SK-N-SH (cell line): Measurements from ENCODE around the gene DCANP1. TPM values are rescaled to one million over a fixed set of nuclear protein-coding genes. Genes with fewer than 3 reads are reported as not detected.

Experiments used
- CTCF ChIA-PET: fragments of 300-600, 350-600 bp; formaldehyde crosslinking; extraction: SDS; loops from one replicate; lab custom pipeline; 2021; lab: Yijun Ruan, JAX
- POLR2A ChIA-PET: fragments of 350-600 bp; sonication (Branson Sonifier 250); formaldehyde crosslinking; extraction: SDS; loops from one replicate; lab custom pipeline; 2020; ENCODE audit warnings: antibody characterized with exemption, inconsistent platforms; lab: Yijun Ruan, JAX
- DNase-seq: peaks from one replicate; pipeline ENCODE4 v3.0.0; 2012
- H2AFZ ChIP-seq: fragments of 200-600 bp; sonication (generic); 2 replicates; pipeline ENCODE4 v1.8.1; 2016; ENCODE audit warnings: antibody characterized with exemption, mild to moderate bottlenecking, low read depth
- H3F3A ChIP-seq: fragments of 200-600 bp; sonication (generic); replicated peaks from 2 replicates; pipeline ENCODE3; 2016; ENCODE audit warnings: antibody characterized with exemption, mild to moderate bottlenecking; ENCODE audit not compliant: insufficient read depth
- H3K27ac ChIP-seq, 2 experiments: fragments of 200-500 bp in 1 of 2; fragments of 200-600 bp in 1 of 2; sonication (Bioruptor generic) in 1 of 2; sonication (generic), shearing (Covaris generic) in 1 of 2; 2 replicates each; pipeline versions ENCODE4 v1.5.1 to v1.6.1; 2014 to 2016; ENCODE audit warnings: low read depth in 2 of 2, inconsistent platforms in 1 of 2, low read length in 1 of 2, mild to moderate bottlenecking in 1 of 2, mixed read lengths in 1 of 2
- H3K27me3 ChIP-seq: fragments of 200-600 bp; sonication (generic), shearing (Covaris generic); 2 replicates; pipeline ENCODE4 v1.6.1; 2016; ENCODE audit warnings: mixed run types; ENCODE audit not compliant: insufficient read depth
- H3K36me3 ChIP-seq, 2 experiments: fragments of 200-500 bp in 1 of 2; fragments of 200-600 bp in 1 of 2; sonication (Bioruptor generic) in 1 of 2; sonication (generic) in 1 of 2; replicated peaks in 1 of 2; 2 replicates each; pipeline versions ENCODE3 to v1.5.1; 2014 to 2016; ENCODE audit warnings: low read length in 1 of 2, mild to moderate bottlenecking in 1 of 2; ENCODE audit not compliant: insufficient read depth in 2 of 2, control insufficient read depth in 1 of 2
- H3K4me1 ChIP-seq, 2 experiments: fragments of 200-500 bp in 1 of 2; fragments of 200-600 bp in 1 of 2; sonication (Bioruptor generic) in 1 of 2; sonication (generic), shearing (Covaris generic) in 1 of 2; 2 replicates each; pipeline versions ENCODE4 v1.5.1 to v1.6.1; 2014 to 2016; ENCODE audit warnings: low read depth in 1 of 2, low read length in 1 of 2, mixed run types in 1 of 2; ENCODE audit not compliant: insufficient read depth in 2 of 2, control insufficient read depth in 1 of 2
- H3K4me2 ChIP-seq: fragments of 200-600 bp; sonication (generic), shearing (Covaris generic); 2 replicates; pipeline ENCODE4 v1.6.1; 2017; ENCODE audit warnings: mixed run types
- H3K4me3 ChIP-seq, 2 experiments: fragments of 200-500 bp in 1 of 2; fragments of 200-600 bp in 1 of 2; sonication (Bioruptor generic) in 1 of 2; sonication (generic), shearing (Covaris generic) in 1 of 2; 2 replicates each; pipeline versions ENCODE4 v1.5.1 to v1.8.1; 2014 to 2016; ENCODE audit warnings: low read depth in 2 of 2, inconsistent platforms in 1 of 2, low read length in 1 of 2, mild to moderate bottlenecking in 1 of 2, mixed read lengths in 1 of 2, moderate library complexity in 1 of 2
- H3K79me2 ChIP-seq: fragments of 200-600 bp; sonication (generic); 2 replicates; pipeline ENCODE4 v1.8.1; 2017; ENCODE audit warnings: mild to moderate bottlenecking; ENCODE audit not compliant: insufficient read depth
- H3K9ac ChIP-seq: fragments of 200-600 bp; sonication (generic); 2 replicates; pipeline ENCODE4 v1.6.1; 2017; ENCODE audit warnings: mixed run types
- H3K9me2 ChIP-seq: fragments of 200-600 bp; sonication (generic); 2 replicates; pipeline ENCODE4 v1.6.1; 2017; ENCODE audit warnings: mixed run types
- H3K9me3 ChIP-seq: fragments of 200-600 bp; sonication (generic); 2 replicates; pipeline ENCODE4 v1.6.1; 2017; ENCODE audit warnings: mixed run types, mild to moderate bottlenecking, moderate library complexity
- H4K20me1 ChIP-seq: fragments of 200-600 bp; sonication (generic); 2 replicates; pipeline ENCODE4 v1.6.1; 2017; ENCODE audit warnings: mild to moderate bottlenecking, mixed run types; ENCODE audit not compliant: insufficient read depth
- EP300 ChIP-seq, 2 experiments: IDR thresholded peaks; 2 replicates each; pipeline versions ENCODE4 v1.4.0 to v1.6.1; 2012; ENCODE audit warnings: borderline replicate concordance in 1 of 2, low read depth in 1 of 2, low read length in 1 of 2
- EZH2phosphoT487 ChIP-seq: fragments of 200-600 bp; sonication (generic); IDR thresholded peaks from 2 replicates; pipeline ENCODE4 v1.6.1; 2017; ENCODE audit warnings: low read depth, mixed run types, mild to moderate bottlenecking, antibody characterized with exemption, moderate library complexity, borderline replicate concordance
- FOXM1 ChIP-seq: IDR thresholded peaks from 2 replicates; pipeline ENCODE4 v1.4.0; 2012; ENCODE audit warnings: low read depth, mild to moderate bottlenecking
- GABPA ChIP-seq: IDR thresholded peaks from 2 replicates; pipeline ENCODE4 v1.4.0; 2012; ENCODE audit warnings: low read depth, mild to moderate bottlenecking
- GATA2 ChIP-seq: sonication (generic); formaldehyde crosslinking; IDR thresholded peaks from 2 replicates; pipeline ENCODE4 v1.5.0; 2020; ENCODE audit warnings: mild to moderate bottlenecking, missing genetic modification reagents
- MEF2A ChIP-seq: IDR thresholded peaks from 2 replicates; pipeline ENCODE4 v1.4.0; 2012; ENCODE audit warnings: low read depth, borderline replicate concordance
- NRF1 ChIP-seq: IDR thresholded peaks from 2 replicates; pipeline ENCODE4 v1.6.1; 2012; ENCODE audit warnings: low read depth, mild to moderate bottlenecking, low read length
- RCOR1 ChIP-seq: fragments of 150-350 bp; IDR thresholded peaks from 2 replicates; pipeline ENCODE4 v1.6.1; 2017; ENCODE audit warnings: antibody characterized with exemption, low read length
- REST ChIP-seq: IDR thresholded peaks from 2 replicates; pipeline ENCODE4 v1.6.1; 2012; ENCODE audit warnings: mild to moderate bottlenecking, low read depth, low read length, moderate library complexity
- RFX5 ChIP-seq: IDR thresholded peaks from 2 replicates; pipeline ENCODE4 v1.6.1; 2012; ENCODE audit warnings: mild to moderate bottlenecking, improper control_type of control experiment, low read length
- USF1 ChIP-seq: IDR thresholded peaks from 2 replicates; pipeline ENCODE4 v1.4.0; 2012; ENCODE audit warnings: low read depth, borderline replicate concordance
- USF2 ChIP-seq: fragments of 150-350 bp; IDR thresholded peaks from 2 replicates; pipeline ENCODE4 v1.6.1; 2017; ENCODE audit warnings: antibody characterized with exemption, low read length, low read depth, borderline replicate concordance
- WGBS: methylation state at CpG from one replicate; pipeline ENCODE4 v1.1.6; 2017; ENCODE audit warnings: low lambda C conversion rate; 5-methylcytosine and 5-hydroxymethylcytosine counted together
- polyA plus RNA-seq, 3 experiments: library from polyadenylated mRNA; depleted of rRNA; stranded (reverse); fragments of >200 nt; gene quantifications; 2 replicates each; pipeline ENCODE4 v1.2.3, GENCODE V29; 2012

The DCANP1 gene
- polyA plus RNA-seq, 1 of the 3 experiments (the other 2 are of a cell fraction): not detected

- TF ChIP-seq USF2 (no peak), EZH2phosphoT487 (no peak), GABPA (no peak), USF1 (no peak), MEF2A (no peak), FOXM1 (no peak), GATA2 (CRISPR knock-in tag) (no peak), REST (no peak), RCOR1 (no peak), NRF1 (no peak)
Measured at GRCh38 chr5:135454946-135455345, 7.8 kb upstream of the DCANP1 start (continued).

- Histone ChIP-seq H3K9ac (no peak overlapping the region), H3K9me3 (no peaks in the 10 kb centered on the region), H3K4me2 (no peak overlapping the region), H4K20me1 (no peaks in the 10 kb centered on the region), H3K4me1 (no peaks in the 10 kb centered on the region), H3K79me2 (no peaks in the 10 kb centered on the region), H3K4me3 (no peak overlapping the region), H3K27me3 (peaks cover 33% of the 10 kb centered on the region), H3K27ac (no peak overlapping the region), H3K36me3 (no peaks in the 10 kb centered on the region), H3F3A (no peaks in the 10 kb centered on the region), H2AFZ (no peak overlapping the region), H3K9me2 (no peaks in the 10 kb centered on the region)
- ChIA-PET CTCF (interaction anchor here (2.5 kb wide), 1 partner anchor 12 kb away, joined by 12 read pairs; no protein-coding TSS in a partner anchor), POLR2A (no interaction called here)
- DNase-seq: no peak
- TF ChIP-seq REST: no peak
- no peak for TF ChIP-seq RFX5
- no peak for TF ChIP-seq USF2
- no peak for TF ChIP-seq EP300 (IDR thresholded peaks at IDR 0.05; ENCODE audit: borderline replicate concordance in 1 of 2, low read depth in 1 of 2, low read length in 1 of 2)
- 50% methylated on average over 4 of the region's 4 CpGs for WGBS
Measured at GRCh38 chr5:135453613-135454012, 6.5 kb upstream of the DCANP1 start.
